Parathyroid adenoma (tissue), 2 donors: Measurements from ENCODE around the gene TAS2R10.

ENCODE experiments used
- H2AFZ ChIP-seq: fragments of 300-600 bp; sonication (generic); one replicate; pipeline ENCODE4 v1.7.0; 2017; ENCODE audit warnings: antibody characterized with exemption, mild to moderate bottlenecking
- H3K27ac ChIP-seq: fragments of 300-600 bp; sonication (generic); one replicate; pipeline ENCODE4 v1.7.0; 2017
- H3K27me3 ChIP-seq: fragments of 300-600 bp; sonication (generic); one replicate; pipeline ENCODE4 v1.7.0; 2017; ENCODE audit warnings: low read length; ENCODE audit not compliant: control insufficient read depth, insufficient read depth
- H3K36me3 ChIP-seq: fragments of 300-600 bp; sonication (generic); one replicate; pipeline ENCODE4 v1.7.0; 2017; ENCODE audit warnings: low read length; ENCODE audit not compliant: control insufficient read depth, insufficient read depth
- H3K4me1 ChIP-seq: fragments of 300-600 bp; sonication (generic); one replicate; pipeline ENCODE4 v1.7.0; 2017; ENCODE audit warnings: control low read depth
- H3K4me2 ChIP-seq: fragments of 300-600 bp; sonication (generic); one replicate; pipeline ENCODE4 v1.7.0; 2017; ENCODE audit warnings: low read length
- H3K4me3 ChIP-seq: fragments of 300-600 bp; sonication (generic); one replicate; pipeline ENCODE4 v1.7.0; 2017; ENCODE audit warnings: low read depth, low read length
- H3K79me2 ChIP-seq: fragments of 300-600 bp; sonication (generic); one replicate; pipeline ENCODE4 v1.7.0; 2017; ENCODE audit warnings: control low read depth
- H3K9ac ChIP-seq: fragments of 300-600 bp; sonication (generic); one replicate; pipeline ENCODE4 v1.7.0; 2017; ENCODE audit warnings: mild to moderate bottlenecking
- H3K9me3 ChIP-seq: fragments of 300-600 bp; sonication (generic); one replicate; pipeline ENCODE4 v1.7.0; 2017; ENCODE audit warnings: low read length; ENCODE audit not compliant: control insufficient read depth
- CTCF ChIP-seq: fragments of 300-600 bp; sonication (generic); IDR thresholded peaks from one replicate; pipeline ENCODE4 v1.7.0; 2017; ENCODE audit warnings: antibody characterized with exemption, mild to moderate bottlenecking
- donor health status: primary hyperparathyroidism.

The TAS2R10 gene

GRCh38 chr12:10811883-10812536 is 14.1 kb downstream of the TAS2R10 start:
- no peaks in the 10 kb centered on the region for H3K4me1 ChIP-seq
- H3K36me3 ChIP-seq = no peaks in the 10 kb centered on the region
- no peak overlapping the region for H2AFZ ChIP-seq
- no peaks in the 10 kb centered on the region for H3K79me2 ChIP-seq
- no peaks in the 10 kb centered on the region for H3K27me3 ChIP-seq
- H3K9ac ChIP-seq = no peak overlapping the region
- H3K4me2 ChIP-seq = no peak overlapping the region
- no peak overlapping the region for H3K4me3 ChIP-seq
- H3K9me3 ChIP-seq = no peaks in the 10 kb centered on the region
- TF ChIP-seq CTCF = no peak
- no peak overlapping the region for H3K27ac ChIP-seq

DNA sequence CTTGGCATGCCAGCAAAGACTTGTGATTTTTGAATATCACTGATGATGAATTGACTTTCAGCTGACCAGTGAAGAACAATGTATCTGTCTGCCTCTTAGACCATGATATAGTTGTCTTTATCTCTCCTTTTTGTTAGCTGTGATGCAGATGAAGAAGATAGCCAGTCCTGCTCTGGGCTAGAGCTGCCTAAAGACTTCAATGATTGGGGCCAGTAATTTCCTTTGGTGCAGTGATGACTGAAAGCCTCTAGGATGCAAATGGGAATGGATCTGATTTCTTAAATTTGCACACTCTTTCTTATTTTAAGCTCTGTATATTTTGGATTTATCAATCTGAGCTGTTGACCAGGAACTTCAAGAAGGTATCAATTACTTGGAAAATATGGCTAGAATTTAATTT is 16.1 kb downstream of the TAS2R10 start, which contains the start of gene TAS2R9:
Gene TAS2R9 (minus strand): TSS at position 101 of the 400 bp plus-strand sequence. CDS start 93 bp downstream, at position 8.
- no peak within 1 kb of the TSS for H3K9ac ChIP-seq
- no peaks in the 10 kb centered on the region for H3K79me2 ChIP-seq
- H3K36me3 ChIP-seq = no peaks in the 10 kb centered on the region
- no peak for TF ChIP-seq CTCF
- H3K9me3 ChIP-seq = no peaks in the 10 kb centered on the region
- H3K27me3 ChIP-seq = no peaks in the 10 kb centered on the region
- H3K4me3 ChIP-seq = no peak within 1 kb of the TSS
- H2AFZ ChIP-seq = no peak within 1 kb of the TSS
- H3K4me1 ChIP-seq = no peaks in the 10 kb centered on the region
- no peak within 1 kb of the TSS for H3K27ac ChIP-seq
- H3K4me2 ChIP-seq = no peak within 1 kb of the TSS

GRCh38 chr12:10807186-10807585 is 19.0 kb downstream of the TAS2R10 start, which contains the start of gene TAS2R8:
Gene TAS2R8, minus strand, starts transcription at chr12:10807286. Its CDS starts 306 bp downstream, at chr12:10806980.
- H3K9me3 ChIP-seq = no peaks in the 10 kb centered on the region
- no peak within 1 kb of the TSS for H3K27ac ChIP-seq
- H3K27me3 ChIP-seq = no peaks in the 10 kb centered on the region
- no peak within 1 kb of the TSS for H3K4me2 ChIP-seq
- H3K79me2 ChIP-seq = no peaks in the 10 kb centered on the region
- no peaks in the 10 kb centered on the region for H3K36me3 ChIP-seq
- no peak for TF ChIP-seq CTCF
- H3K4me1 ChIP-seq = no peaks in the 10 kb centered on the region
- no peak within 1 kb of the TSS for H3K9ac ChIP-seq
- no peak within 1 kb of the TSS for H3K4me3 ChIP-seq
- H2AFZ ChIP-seq = no peak within 1 kb of the TSS

GRCh38 chr12:10802587-10802986 is 23.6 kb downstream of the TAS2R10 start, which contains the start of gene TAS2R7:
Gene TAS2R7, minus strand, starts transcription at chr12:10802627. Its CDS starts 57 bp downstream, at chr12:10802570.
- Histone ChIP-seq H3K4me1 (no peaks in the 10 kb centered on the region), H3K4me3 (no peak within 1 kb of the TSS), H3K9me3 (no peaks in the 10 kb centered on the region), H2AFZ (no peak within 1 kb of the TSS), H3K9ac (no peak within 1 kb of the TSS), H3K79me2 (no peaks in the 10 kb centered on the region), H3K27ac (no peak within 1 kb of the TSS), H3K36me3 (no peaks in the 10 kb centered on the region), H3K4me2 (no peak within 1 kb of the TSS), H3K27me3 (no peaks in the 10 kb centered on the region)
- no peak for TF ChIP-seq CTCF

DNA sequence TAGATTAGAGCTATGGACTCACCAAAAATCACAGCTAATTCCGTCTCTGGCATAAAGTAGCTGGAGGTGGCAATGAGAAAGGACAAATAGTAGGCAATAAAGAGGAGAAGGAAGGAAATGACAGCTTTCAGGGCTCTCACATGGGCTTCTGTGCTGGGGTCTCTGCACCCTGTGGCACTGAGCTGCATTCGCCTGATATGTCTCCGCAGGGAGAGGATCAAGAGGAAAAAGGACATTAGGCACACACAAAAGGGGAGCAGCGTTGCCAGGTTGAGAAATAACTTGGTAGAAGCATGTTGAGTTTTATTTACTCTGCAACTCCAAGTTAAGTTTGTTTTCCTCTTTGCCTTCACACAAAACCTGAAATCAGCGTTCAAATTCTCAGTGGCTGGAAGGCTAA is 24.4 kb downstream of the TAS2R10 start:
- no peak overlapping the region for H2AFZ ChIP-seq
- no peaks in the 10 kb centered on the region for H3K9me3 ChIP-seq
- no peak overlapping the region for H3K4me2 ChIP-seq
- no peak overlapping the region for H3K4me3 ChIP-seq
- H3K9ac ChIP-seq = no peak overlapping the region
- H3K79me2 ChIP-seq = no peaks in the 10 kb centered on the region
- no peaks in the 10 kb centered on the region for H3K4me1 ChIP-seq
- H3K27ac ChIP-seq = no peak overlapping the region
- no peaks in the 10 kb centered on the region for H3K27me3 ChIP-seq
- no peak for TF ChIP-seq CTCF
- no peaks in the 10 kb centered on the region for H3K36me3 ChIP-seq
